COR-L47 (cell line): ENCODE data around the gene DAB1.
A peak's percentile ranks its signal among the peaks of the same experiment; 100 is the strongest.

Source experiments
- DNase-seq: peaks from one replicate; lab custom pipeline; 2025; lab: John Stamatoyannopoulos, UW

Gene DAB1

DNA sequence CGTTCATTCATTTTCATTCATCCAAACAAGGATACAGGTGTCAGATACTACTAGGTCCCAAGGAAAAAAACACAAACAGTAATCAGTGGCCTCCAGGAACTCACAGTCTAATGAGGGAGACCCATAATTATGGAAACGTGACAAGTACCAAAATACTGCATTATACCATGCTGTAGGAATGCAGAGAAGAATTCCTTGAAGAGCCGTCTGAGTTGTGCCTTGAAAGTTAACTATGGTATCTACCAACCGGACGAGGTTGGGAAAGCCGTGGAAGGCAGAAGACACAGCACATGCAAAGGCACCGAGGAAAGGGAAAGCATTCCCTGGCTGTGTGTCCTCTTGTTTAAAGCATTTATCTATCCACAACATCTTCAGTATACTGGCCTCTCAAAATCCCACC is 206.0 kb downstream of the DAB1 start:
- DNase-seq = no peak

DNA sequence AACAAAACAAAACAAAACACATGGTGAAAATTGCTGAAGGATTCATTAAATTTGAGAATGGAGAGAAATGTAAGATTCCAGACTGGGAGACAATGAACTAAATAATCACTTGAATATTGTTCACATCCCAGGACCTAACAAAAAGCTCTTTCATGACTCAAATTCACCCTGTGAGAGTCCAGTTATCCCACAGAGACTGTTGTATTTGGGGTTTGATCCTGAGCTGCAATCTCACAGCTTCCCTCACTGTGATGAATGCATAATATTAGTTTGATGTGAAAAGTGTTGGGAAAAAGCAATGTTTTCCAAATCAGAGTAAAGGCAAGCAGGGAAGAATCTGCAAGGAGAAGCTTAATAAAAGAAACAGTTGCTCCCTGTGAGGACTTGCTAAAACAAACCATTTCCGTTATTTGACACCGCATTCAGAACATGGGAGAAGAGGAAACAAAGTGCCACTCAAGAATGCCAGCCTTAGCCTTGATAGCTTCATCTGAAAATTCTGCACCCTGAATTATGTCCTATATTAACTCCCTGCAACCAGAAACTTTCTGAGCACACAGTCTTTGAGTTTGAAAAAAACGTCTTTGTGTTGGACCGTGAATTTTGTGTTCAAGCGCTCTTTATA is 208.8 kb downstream of the DAB1 start:
- DNase-seq = no peak

DNA sequence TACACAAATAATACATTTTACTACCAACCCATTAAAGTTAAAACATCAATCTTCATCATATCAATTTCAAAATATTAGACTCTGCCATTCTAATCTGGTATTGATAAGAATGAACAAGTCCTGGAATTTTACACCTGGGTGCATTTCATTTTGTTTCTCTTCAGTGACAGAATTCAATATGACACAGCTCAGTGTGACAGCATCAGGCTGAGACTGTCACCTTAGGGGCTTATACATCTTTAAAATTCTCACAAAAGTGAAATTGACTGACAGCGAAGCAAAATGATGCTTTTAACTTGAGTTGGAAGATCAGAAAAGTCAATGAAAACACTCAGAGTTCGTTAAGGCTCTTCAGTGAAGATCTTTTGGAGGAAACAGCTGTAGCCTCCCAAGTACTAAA is 213.0 kb downstream of the DAB1 start:
- DNase-seq = no peak

DNA sequence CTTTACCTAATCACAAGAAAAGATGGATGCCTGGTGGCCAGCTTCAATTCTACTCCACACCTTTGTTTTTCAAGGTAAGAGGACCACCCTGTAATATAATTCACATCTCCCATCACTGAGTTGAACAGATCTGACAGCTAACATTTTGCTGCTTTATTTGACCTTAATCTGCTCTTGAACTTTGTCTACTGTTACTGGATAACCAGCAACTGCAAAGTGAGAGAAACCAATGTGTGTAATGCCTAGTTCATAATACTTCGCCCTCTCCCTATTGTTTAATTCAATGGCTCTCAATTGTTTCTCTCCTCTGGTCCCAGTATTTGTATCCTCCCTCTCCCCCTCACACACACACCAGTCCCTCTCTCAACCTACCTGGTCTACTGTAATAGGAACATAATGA is 214.4 kb downstream of the DAB1 start:
- DNase-seq = no peak

GRCh38 chr1:57208741-57209302 is 215.0 kb downstream of the DAB1 start:
- peak; percentile 7 for DNase-seq

DNA sequence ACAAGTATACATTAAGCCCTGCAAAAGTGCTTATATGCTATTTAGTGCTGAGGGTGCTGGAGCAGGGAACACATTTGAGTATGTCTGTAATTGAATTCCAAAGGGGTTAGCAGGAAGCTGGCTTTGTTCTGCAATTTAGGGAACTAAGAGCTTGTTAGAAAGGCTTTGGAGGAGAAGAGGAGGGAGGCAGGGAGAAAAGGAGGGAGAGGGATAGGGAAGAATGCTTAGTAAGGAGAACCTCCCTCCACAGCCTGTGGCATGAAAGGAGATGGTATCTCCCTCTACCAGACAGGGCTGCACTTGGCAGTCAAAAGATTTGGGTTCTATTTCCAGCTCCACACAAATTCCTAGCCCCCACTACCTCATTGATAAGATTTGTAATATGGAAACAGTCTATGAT is 217.8 kb downstream of the DAB1 start:
- no peak for DNase-seq

DNA sequence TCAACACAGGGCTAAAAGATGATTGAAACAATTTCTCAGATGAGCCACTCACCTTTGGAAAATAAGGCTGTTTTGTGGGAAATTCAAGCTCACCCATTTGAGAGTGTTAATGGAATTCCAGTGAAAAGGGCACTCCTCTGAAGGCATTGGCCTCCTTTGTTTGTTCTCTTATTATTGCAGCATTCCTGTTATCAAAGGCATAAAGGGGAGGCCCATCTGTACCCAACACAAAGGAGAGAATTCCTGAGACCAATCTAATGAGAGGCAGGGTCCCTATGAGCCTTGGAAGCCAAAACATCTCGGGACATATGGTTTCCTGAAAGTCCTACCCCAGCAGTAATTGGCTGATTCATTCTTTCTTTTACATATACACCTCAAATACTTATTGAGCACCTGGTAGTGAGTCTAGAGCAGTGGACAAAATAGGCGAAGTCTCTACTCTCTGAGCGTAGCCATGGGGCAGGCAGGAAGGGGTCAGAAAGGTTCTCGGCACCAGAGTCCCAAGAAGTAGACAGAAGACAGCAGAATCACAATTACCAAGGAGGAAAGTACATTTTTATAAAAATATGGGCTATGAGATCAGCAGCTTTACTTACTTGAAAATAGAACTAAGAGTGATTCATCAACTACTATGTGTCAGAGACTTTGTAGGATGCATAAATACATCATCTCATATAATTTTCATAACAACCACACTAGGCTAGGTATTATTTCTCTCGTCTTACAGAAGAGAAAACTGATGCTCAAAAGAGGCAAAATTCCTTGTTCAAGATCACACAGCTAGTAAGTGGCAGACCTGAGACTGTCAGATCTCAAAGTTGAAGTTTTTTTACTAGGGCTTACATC is 218.7 kb downstream of the DAB1 start:
- DNase-seq = no peak

DNA sequence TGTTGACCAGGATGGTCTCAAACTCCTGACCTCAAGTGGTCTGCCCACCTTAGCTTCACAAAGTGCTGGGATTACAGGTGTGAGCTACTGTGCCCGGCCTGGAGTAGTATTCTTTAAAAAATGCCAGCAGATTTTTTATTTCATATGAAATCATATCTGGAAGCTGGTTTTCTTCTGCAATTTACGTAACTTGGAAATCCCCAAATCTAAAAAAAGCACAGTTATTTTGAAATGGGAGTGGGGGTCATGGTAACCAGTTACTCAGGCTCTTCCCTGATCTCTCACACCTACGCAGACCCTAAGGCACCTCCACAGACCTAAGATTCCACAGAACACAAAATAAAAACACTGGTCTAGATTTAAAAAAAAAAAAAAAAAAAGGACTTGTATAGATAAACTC is 219.8 kb downstream of the DAB1 start:
- no peak for DNase-seq

DNA sequence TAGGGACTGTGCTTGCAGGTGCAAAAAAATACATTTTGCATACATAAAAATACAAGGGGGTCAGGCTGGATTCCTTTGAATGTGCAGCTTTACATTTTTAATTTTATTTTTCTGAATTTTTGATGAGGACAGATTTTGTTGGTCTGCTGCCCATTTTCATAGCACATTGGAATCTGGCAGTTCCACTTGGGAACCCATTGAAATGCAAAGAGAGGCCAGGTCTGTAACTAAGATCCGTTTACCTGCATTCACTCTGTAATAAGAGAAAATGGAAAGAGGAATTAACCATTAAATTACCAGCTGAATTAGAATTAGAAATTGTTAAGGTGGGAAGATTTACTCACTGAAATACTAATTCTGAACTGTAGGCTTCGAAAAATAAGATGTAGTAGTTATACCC is 221.6 kb downstream of the DAB1 start:
- no peak for DNase-seq

DNA sequence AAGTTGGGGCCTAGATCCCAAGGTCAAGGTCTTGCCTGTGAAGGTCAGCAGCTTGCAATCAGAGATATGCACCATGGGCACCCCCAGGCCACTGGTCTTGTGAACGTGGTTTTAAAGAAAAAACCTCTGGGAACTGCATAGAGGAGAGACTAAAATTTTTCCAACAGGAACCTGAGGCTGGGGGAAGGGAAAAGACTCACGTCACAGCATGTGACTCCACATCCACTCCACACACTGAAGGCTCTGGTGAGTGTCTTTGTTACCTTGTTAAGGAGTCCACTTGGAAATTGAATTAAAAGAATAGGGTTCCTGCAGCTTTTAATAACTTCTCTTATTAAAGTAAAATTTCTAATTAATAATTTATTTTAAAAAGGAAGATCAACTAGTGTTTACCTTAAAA is 224.9 kb downstream of the DAB1 start:
- no peak for DNase-seq

DNA sequence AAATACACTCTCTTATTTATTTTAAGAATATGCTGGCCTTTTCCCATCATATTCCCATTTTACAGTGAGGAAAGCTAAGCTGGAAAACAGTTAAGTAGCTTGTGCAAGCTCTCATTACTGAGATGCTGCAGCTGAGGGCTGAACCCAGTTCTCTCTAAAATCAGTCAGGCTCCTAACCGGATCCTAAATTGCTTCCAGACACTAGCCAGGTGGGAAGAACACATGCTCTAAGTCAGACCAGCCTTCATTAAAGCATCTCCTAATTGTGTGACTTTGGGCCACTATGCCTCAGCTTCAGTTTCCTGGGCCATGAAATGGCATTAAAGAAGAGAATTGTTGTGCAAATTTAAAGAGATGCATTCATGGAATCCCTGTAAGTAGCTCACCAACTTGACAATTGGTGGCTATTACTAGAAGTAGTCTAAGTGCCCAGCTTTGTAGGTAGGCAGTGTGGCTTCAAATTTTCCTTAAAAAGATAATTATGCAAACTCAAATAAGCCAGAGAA is 228.4 kb downstream of the DAB1 start:
- no peak for DNase-seq

GRCh38 chr1:57192222-57192621 is 231.6 kb downstream of the DAB1 start:
- DNase-seq = no peak

DNA sequence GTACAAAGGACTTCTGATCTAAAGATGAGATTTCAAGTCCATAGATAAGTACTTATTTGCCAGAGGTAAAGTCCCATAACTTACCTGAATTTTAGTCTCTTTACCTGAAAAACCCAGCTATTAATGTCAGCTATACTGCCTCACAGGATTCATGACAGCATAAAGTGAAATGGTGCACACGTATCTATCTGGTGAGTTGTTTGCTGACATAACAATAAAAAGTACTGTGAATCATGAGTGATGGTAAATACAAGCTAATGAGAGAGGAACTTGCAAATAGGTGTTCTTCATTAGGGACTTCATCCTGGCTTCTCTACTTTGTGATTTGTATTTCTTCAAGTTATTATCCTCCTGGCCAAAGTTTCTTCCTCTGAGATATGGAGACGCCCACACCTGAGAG is 233.0 kb downstream of the DAB1 start:
- DNase-seq = no peak

GRCh38 chr1:57188168-57188567 is 235.7 kb downstream of the DAB1 start:
- no peak for DNase-seq

- no peak for DNase-seq
These were observed 237.4 kb downstream of the DAB1 start for GRCh38 chr1:57186455-57186854.

- no peak for DNase-seq
These were observed 244.9 kb downstream of the DAB1 start for GRCh38 chr1:57179001-57179400.

GRCh38 chr1:57175506-57175905 is 248.4 kb downstream of the DAB1 start:
- DNase-seq = no peak

DNA sequence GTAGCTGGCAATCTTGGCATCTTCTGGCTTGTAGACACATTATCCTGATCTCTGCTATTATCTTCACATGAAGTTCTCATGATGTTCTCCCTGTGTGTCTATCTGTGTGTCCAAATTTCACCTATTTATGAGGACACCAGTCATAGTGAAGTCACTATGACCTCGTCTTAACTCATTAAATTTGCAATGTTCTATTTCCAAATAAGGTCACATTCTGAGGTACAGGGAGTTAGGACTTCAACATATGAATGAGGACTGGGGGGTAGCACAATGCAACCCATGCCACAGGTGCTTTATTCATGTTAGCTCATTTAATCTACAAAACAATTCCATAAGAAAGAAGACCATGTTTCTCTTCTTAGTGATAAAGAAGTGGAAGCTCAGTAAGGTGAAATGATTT is 251.8 kb downstream of the DAB1 start:
- no peak for DNase-seq

GRCh38 chr1:57167997-57168396 is 255.9 kb downstream of the DAB1 start:
- DNase-seq = no peak

DNA sequence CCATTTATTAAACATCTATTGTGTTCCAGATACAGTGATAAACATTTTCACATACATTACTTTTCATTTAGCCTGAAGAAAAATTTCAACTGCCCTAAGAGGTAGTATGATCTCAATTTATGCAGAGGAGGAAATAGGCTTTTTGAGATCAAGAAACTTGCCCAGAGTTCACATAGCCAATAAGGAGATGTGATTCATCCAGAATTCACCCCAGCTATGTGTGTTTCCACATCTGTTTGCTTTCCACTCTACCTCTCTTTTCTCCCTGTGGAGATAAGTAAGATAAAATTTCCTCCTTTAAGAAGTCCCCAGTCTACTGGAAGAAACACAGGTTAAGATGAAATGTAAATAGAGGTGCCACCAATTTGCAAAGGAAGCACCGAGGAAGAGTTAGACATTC is 258.3 kb downstream of the DAB1 start:
- DNase-seq = no peak

GRCh38 chr1:57164584-57164983 is 259.3 kb downstream of the DAB1 start:
- no peak for DNase-seq

DNA sequence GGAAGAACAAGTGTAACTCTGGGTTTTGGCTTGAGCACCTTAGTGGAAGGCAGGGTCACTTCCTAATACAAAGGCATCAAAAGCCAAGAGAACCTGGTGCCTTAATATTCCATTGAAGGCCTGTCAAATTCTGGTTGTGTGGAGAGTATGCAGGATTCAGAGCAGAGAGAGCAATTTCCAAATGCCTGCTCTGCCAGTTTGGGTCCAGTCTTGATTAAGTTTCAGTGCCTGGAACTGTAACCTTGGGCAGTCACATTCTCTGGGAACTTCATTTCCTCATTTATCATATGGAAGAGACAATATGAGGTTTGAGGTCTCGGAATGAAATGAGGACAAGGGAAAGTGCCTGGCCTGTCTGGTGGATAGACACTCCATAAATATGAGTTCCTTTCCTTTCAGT is 260.1 kb downstream of the DAB1 start:
- DNase-seq = no peak

DNA sequence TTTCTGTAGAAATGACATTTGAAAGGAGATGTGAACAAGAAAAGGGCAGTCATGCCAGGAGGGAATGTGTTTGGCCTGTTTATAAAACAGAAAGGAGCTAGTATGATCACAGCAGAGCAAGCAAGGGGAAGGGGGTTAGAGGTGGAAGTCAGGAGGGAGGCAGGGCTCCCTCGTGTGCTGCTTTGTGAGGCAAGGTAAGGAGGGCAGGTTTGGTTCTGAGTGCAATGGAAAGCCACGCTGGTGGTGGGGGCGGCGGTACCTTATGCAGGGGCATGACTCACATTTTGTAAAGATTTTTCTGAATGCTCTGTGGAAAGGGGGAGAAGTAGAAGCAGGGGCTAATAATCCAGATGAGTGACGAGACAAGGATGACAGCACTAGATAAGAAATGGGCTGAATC is 260.5 kb downstream of the DAB1 start:
- DNase-seq = no peak
